HG02840 (cell line): Measurements from ENCODE around the gene OTOP3.
"Not testable (repeated sequence)": the region's sequence is repeated elsewhere in the genome, so short reads cannot be mapped to it uniquely, and the experiment has no call there.

ENCODE experiments used
- ATAC-seq: cut with Tn5 transposase; IDR thresholded peaks from one replicate; pipeline ENCODE4 v1.9.1; 2021; ENCODE audit warnings: mild to moderate bottlenecking, moderate library complexity, moderate number of reproducible peaks; ENCODE audit not compliant: unreplicated experiment, low FRiP score

Gene OTOP3

DNA sequence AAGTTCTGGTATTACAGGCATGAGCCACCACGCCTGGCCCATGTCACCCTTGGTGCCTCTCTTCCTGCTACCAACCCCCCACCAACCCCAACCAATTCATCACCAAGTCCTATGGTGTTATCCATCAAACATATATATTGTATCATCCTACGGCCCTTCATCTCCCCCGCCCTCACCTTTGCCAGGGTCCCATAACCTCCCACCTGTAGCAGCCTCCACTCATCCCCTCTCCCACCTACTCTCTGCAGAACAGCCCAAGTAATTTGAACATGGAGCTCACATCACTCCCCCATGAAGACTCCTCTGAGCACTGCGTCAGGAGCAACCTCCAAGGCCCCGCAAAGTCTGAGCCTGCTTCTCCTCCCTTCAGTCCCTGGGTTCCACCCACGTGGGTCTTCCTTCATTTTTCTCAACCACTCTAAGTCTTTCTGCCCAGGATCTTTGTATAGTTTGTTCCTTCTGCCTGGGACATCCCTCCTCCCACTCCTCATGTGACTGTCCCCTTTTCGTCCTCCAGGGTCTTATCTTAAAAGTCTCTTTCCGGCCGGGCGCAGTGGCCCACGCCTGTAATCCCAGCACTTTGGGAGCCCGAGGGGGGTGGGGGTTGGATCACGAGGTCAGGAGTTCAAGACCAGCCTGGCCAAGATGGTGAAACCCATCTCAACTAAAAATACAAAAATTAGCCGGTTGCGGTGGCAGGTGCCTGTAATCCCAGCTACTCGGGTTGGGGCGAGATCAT is 43.9 kb downstream of the OTOP3 start:
- no peak for ATAC-seq

- no peak for ATAC-seq
These were observed 45.8 kb downstream of the OTOP3 start for GRCh38 chr17:74981318-74981978.

GRCh38 chr17:74981979-74982662 is 46.4 kb downstream of the OTOP3 start:
- ATAC-seq = no peak

GRCh38 chr17:74982663-74983313 is 47.1 kb downstream of the OTOP3 start:
- not testable (repeated sequence) for ATAC-seq

DNA sequence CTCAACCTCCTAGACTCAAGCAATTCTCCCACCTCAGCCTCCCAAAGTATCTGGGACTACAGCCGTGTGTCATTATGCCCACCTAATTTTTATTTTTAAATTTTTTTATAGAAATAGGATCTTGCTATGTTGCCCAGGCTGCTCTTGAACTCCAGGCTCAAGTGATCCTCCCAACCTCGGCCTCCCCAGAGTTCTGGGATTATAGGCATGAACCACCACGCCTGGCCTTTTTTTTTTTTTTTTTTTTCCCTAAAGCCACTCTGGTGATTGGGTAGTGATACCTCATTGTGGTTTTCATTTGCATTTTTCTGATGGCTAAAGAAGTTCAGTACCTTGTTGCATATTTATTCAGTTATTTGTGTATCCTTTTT is 50.5 kb downstream of the OTOP3 start:
- ATAC-seq = no peak

DNA sequence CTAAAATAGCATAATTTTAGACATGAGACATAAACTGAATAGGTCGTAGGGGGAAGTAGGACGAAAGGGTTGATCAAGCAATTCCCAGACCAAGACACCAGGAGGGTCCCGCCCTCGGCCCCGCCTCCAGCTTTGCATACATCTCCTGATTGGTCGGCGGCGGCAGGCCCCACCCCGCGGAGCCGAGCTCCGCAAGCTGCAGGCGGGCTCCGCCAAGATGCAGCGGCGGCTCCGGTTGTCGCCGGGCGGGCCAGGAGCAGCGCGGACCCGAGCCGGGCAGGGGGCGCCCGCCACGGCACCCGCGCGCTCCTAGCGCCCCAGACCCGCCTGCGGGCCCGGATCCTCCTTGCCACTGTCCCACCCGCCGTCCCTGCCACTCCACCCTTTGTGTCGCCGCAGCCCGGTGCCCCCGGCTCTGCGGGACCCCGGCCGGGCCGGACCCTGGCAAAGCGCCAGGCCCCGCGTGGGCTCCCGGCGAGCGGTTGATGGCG is 51.8 kb downstream of the OTOP3 start, which contains the start of gene CDR2L:
Gene CDR2L (plus strand): TSS at position 215 of the 491 bp plus-strand sequence. CDS start 412 bp downstream, outside the sequence.
- ATAC-seq = peak; percentile 81

DNA sequence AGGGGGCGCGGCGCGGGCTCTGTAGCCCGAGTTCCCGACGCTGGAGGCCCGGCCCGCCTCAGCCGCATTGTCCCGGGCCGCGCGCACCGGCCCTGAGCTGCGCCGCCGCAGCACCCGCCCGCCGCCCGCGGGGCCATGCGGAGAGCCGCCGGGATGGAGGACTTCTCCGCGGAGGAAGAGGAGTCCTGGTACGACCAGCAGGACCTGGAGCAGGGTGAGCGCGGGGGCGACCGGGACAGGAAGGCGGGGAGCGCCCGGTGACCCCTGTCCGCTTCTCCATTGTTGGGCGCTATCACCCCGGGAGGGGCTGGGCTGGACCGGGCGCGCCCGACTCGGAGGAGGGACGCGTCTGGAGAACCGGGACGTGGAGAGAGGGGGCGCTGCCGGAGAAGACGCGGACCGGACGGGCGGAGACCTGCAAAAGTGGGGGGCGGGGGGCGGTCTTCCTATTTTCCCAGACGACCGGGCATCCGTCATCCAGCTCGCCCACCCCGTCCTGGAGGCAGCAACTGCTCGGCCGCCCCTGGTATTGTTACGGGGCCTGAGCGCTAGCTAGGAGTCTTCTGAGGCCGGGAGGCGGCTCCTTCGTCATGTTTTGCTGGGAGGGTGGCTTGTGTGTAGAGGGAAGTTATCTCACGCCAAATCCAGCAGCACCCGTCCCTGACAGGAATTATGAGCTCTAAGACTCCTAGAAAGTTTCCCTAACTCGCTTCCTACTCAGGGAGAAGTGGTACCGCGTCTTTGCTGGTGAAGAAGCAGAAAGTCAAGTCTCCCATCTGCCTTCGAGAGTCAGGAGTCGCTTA is 52.4 kb downstream of the OTOP3 start:
- ATAC-seq = peak; percentile 26

GRCh38 chr17:74990581-74991105 is 54.9 kb downstream of the OTOP3 start:
- ATAC-seq = no peak

GRCh38 chr17:74992223-74992622 is 56.5 kb downstream of the OTOP3 start:
- no peak for ATAC-seq

DNA sequence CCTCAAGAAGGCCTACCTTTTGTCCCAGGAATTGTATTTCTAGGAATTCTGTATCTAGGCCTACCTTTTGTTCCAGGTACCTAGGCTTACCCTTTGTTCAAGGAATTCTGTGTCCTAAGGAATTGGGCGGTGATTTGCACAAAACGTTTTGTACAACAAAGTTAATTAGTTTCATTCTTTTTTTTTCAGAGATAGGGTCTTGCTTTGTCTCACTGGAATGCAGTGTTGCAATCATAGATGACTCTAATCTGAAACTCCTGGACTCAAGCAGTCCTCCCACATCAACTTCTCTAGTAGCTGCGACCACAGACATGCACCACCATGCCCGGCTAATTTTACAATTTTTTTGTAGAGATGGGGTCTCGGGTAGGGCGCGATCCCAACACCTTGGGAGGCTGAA is 58.7 kb downstream of the OTOP3 start:
- ATAC-seq = no peak

- no peak for ATAC-seq
These were observed 60.1 kb downstream of the OTOP3 start for GRCh38 chr17:74995847-74996246.

- ATAC-seq = no peak
These were observed 63.1 kb downstream of the OTOP3 start for GRCh38 chr17:74998783-74999182.

GRCh38 chr17:74999523-74999922 is 63.8 kb downstream of the OTOP3 start:
- no peak for ATAC-seq
